ENCODE results near the gene TMCO4. TPM values are rescaled to one million over a fixed set of nuclear protein-coding genes. Genes with fewer than 3 reads are reported as not detected.

Gene TMCO4
- total and polyA plus RNA-seq, 2 donors (not counting 1 experiment from before 2014, with no cell fraction given): 21.7 to 31.3 TPM

- ChIA-PET CTCF (interaction anchor here (1.0 kb wide), 1 partner anchor 48 kb away, joined by 3 read pairs; no protein-coding TSS in a partner anchor), POLR2A (no interaction called here)
- no peaks in the 10 kb centered on the region for H3K4me1 Mint-ChIP-seq
- H4K20me1 ChIP-seq (ENCODE audit: control insufficient read depth, insufficient read depth, low read length, poor library complexity, severe bottlenecking): no peaks in the 10 kb centered on the region
- no peak overlapping the region for H3K4me2 ChIP-seq (replicated peaks; ENCODE audit: low read depth, low read length, poor library complexity, severe bottlenecking)
- no peak overlapping the region for H3K27ac ChIP-seq (ENCODE audit: low read length in 2 of 2)
- DNase-seq: no peak
- no peaks in the 10 kb centered on the region for H3K9me3 ChIP-seq (ENCODE audit: control extremely low read depth in 1 of 3, control insufficient read depth in 2 of 3, insufficient read depth in 1 of 3, low read length in 2 of 3)
- no peaks in the 10 kb centered on the region for H3K79me2 ChIP-seq (ENCODE audit: control insufficient read depth, insufficient read depth, low read length)
- H3K27me3 ChIP-seq (replicated peaks in 1 of 4; ENCODE audit: control extremely low read depth in 1 of 4, control insufficient read depth in 3 of 4, insufficient read depth in 4 of 4, low read length in 3 of 4): peaks cover 0 to 4% (median 0%) of the 10 kb centered on the region in 4 experiments
- peaks cover 37% of the 10 kb centered on the region for H3K27me3 Mint-ChIP-seq
- H3K27ac Mint-ChIP-seq: no peak overlapping the region
- no peaks in the 10 kb centered on the region for H3K9me3 Mint-ChIP-seq (ENCODE audit: insufficient read depth)
- ATAC-seq (ENCODE audit: low read depth): no peak
- H3K4me1 ChIP-seq (ENCODE audit: control insufficient read depth in 2 of 2, insufficient read depth in 2 of 2, low read length in 2 of 2): no peaks in the 10 kb centered on the region
- H2AFZ ChIP-seq (ENCODE audit: insufficient read depth, low read depth, low read length, poor library complexity, severe bottlenecking): no peak overlapping the region
- H3K9ac ChIP-seq (ENCODE audit: low read length): no peak overlapping the region
- WGBS (ENCODE audit: insufficient coverage): 91% methylated on average over 9 of the region's 13 CpGs
- no peaks in the 10 kb centered on the region for H3K36me3 ChIP-seq (replicated peaks in 1 of 2; ENCODE audit: control extremely low read depth in 1 of 2, control insufficient read depth in 1 of 2, extremely low read depth in 1 of 2, insufficient read depth in 2 of 2, low read length in 1 of 2)
- H3K4me3 ChIP-seq (ENCODE audit: control extremely low read depth in 1 of 5, extremely low read depth in 1 of 5, insufficient read depth in 1 of 5, low read depth in 2 of 5, low read length in 4 of 5): no peak overlapping the region
- intact Hi-C loops (cut with micrococcal nuclease): no loop called here
- TF ChIP-seq EZH2 (IDR thresholded peaks at IDR 0.05; ENCODE audit: borderline replicate concordance, insufficient read depth, low read depth, low read length, poor library complexity, severe bottlenecking): no peak
- TF ChIP-seq CTCF (IDR thresholded peaks at IDR 0.05): no peak
- H3K4me3 Mint-ChIP-seq: no peak overlapping the region
Observed at GRCh38 chr1:19809044-19809750, 9.5 kb upstream of the TMCO4 start.

- peaks cover 36% of the 10 kb centered on the region for H3K27me3 Mint-ChIP-seq
- H3K27ac ChIP-seq (ENCODE audit: low read length in 2 of 2): no peak overlapping the region
- peaks cover 0 to 1% (median 0%) of the 10 kb centered on the region in 4 experiments for H3K27me3 ChIP-seq (replicated peaks in 1 of 4; ENCODE audit: control extremely low read depth in 1 of 4, control insufficient read depth in 3 of 4, insufficient read depth in 4 of 4, low read length in 3 of 4)
- no peaks in the 10 kb centered on the region for H3K79me2 ChIP-seq (ENCODE audit: control insufficient read depth, insufficient read depth, low read length)
- no peak overlapping the region for H3K4me2 ChIP-seq (replicated peaks; ENCODE audit: low read depth, low read length, poor library complexity, severe bottlenecking)
- no peaks in the 10 kb centered on the region for H4K20me1 ChIP-seq (ENCODE audit: control insufficient read depth, insufficient read depth, low read length, poor library complexity, severe bottlenecking)
- H3K4me3 ChIP-seq (ENCODE audit: control extremely low read depth in 1 of 5, extremely low read depth in 1 of 5, insufficient read depth in 1 of 5, low read depth in 2 of 5, low read length in 4 of 5): no peak overlapping the region
- no peaks in the 10 kb centered on the region for H3K9me3 Mint-ChIP-seq (ENCODE audit: insufficient read depth)
- no peak for ATAC-seq (ENCODE audit: low read depth)
- no peaks in the 10 kb centered on the region for H3K36me3 ChIP-seq (replicated peaks in 1 of 2; ENCODE audit: control extremely low read depth in 1 of 2, control insufficient read depth in 1 of 2, extremely low read depth in 1 of 2, insufficient read depth in 2 of 2, low read length in 1 of 2)
- no peak overlapping the region for H3K9ac ChIP-seq (ENCODE audit: low read length)
- TF ChIP-seq EZH2 (IDR thresholded peaks at IDR 0.05; ENCODE audit: borderline replicate concordance, insufficient read depth, low read depth, low read length, poor library complexity, severe bottlenecking) (no peak), CTCF (IDR thresholded peaks at IDR 0.05) (no peak)
- intact Hi-C loops (cut with micrococcal nuclease): no loop called here
- POLR2A ChIA-PET: no interaction called here
- no peak overlapping the region for H2AFZ ChIP-seq (ENCODE audit: insufficient read depth, low read depth, low read length, poor library complexity, severe bottlenecking)
- WGBS (ENCODE audit: insufficient coverage): 100% methylated on average over 2 of the region's 7 CpGs
- no peak overlapping the region for H3K27ac Mint-ChIP-seq
- no peaks in the 10 kb centered on the region for H3K4me1 ChIP-seq (ENCODE audit: control insufficient read depth in 2 of 2, insufficient read depth in 2 of 2, low read length in 2 of 2)
- no peak overlapping the region for H3K4me3 Mint-ChIP-seq
- no peaks in the 10 kb centered on the region for H3K4me1 Mint-ChIP-seq
- H3K9me3 ChIP-seq (ENCODE audit: control extremely low read depth in 1 of 3, control insufficient read depth in 2 of 3, insufficient read depth in 1 of 3, low read length in 2 of 3): no peaks in the 10 kb centered on the region
- CTCF ChIA-PET: no interaction called here
- DNase-seq: no peak
Observed at GRCh38 chr1:19808351-19808750, 8.6 kb upstream of the TMCO4 start.

All from B cell (primary cell).